Neutrophil (primary cell): Measurements from ENCODE around the gene ARHGEF1.

Experiments used
- H3K27ac ChIP-seq: fragments of 200-600 bp; sonication (generic); 2 replicates; pipeline ENCODE4 v1.5.1; 2016; ENCODE audit warnings: mild to moderate bottlenecking, moderate library complexity
- H3K27me3 ChIP-seq: fragments of 200-600 bp; sonication (generic); 2 replicates; pipeline ENCODE4 v1.6.0; 2016; ENCODE audit warnings: mild to moderate bottlenecking
- H3K36me3 ChIP-seq: fragments of 200-600 bp; sonication (generic); 2 replicates; pipeline ENCODE4 v1.5.1; 2017
- H3K4me1 ChIP-seq, 2 experiments: fragments of 200-600 bp in 1 of 2; sonication (generic) in 1 of 2; 1 replicate in 1 of 2; 2 replicates in 1 of 2; pipeline versions ENCODE4 v1.5.1 to v1.6.1; 2013 to 2016; ENCODE audit warnings: low read depth in 1 of 2, low read length in 1 of 2, mild to moderate bottlenecking in 1 of 2, moderate library complexity in 1 of 2; ENCODE audit not compliant: control insufficient read depth in 1 of 2, insufficient read depth in 1 of 2
- H3K4me3 ChIP-seq, 2 experiments: fragments of 200-600 bp in 1 of 2; sonication (generic) in 1 of 2; 1 replicate in 1 of 2; 2 replicates in 1 of 2; pipeline ENCODE4 v1.5.1; 2013 to 2016; ENCODE audit warnings: low read depth in 1 of 2, low read length in 1 of 2, mild to moderate bottlenecking in 1 of 2, moderate library complexity in 1 of 2
- H3K9me3 ChIP-seq: fragments of 200-600 bp; sonication (generic); 2 replicates; pipeline ENCODE4 v1.5.1; 2016
- CTCF ChIP-seq: fragments of 200-600 bp; sonication (generic); IDR thresholded peaks from 2 replicates; pipeline ENCODE4 v1.5.1; 2016; ENCODE audit warnings: antibody characterized with exemption

The ARHGEF1 gene

GRCh38 chr19:41845001-41845050 lies 38.2 kb upstream of the ARHGEF1 start, which contains the start of gene DMRTC2:
Gene DMRTC2, plus strand, starts transcription at chr19:41845042. Its CDS starts 2,387 bp downstream, at chr19:41847429.
- TF ChIP-seq CTCF = no peak
- Histone ChIP-seq H3K36me3 (no peaks in the 10 kb centered on the region), H3K27ac (no peak within 1 kb of the TSS), H3K4me1 (peaks cover 7 to 8% of the 10 kb centered on the region in 2 experiments), H3K27me3 (no peaks in the 10 kb centered on the region), H3K9me3 (no peaks in the 10 kb centered on the region), H3K4me3 (no peak within 1 kb of the TSS)

- Histone ChIP-seq H3K27me3 (no peaks in the 10 kb centered on the region), H3K9me3 (no peaks in the 10 kb centered on the region), H3K4me3 (no peak overlapping the region), H3K36me3 (no peaks in the 10 kb centered on the region), H3K4me1 (peaks cover 4 to 5% of the 10 kb centered on the region in 2 experiments), H3K27ac (no peak overlapping the region)
- no peak for TF ChIP-seq CTCF
Observed at GRCh38 chr19:41845051-41845590, 37.9 kb upstream of the ARHGEF1 start.

- Histone ChIP-seq H3K36me3 (no peaks in the 10 kb centered on the region), H3K4me3 (no peak overlapping the region), H3K27me3 (peaks cover 9% of the 10 kb centered on the region), H3K27ac (no peak overlapping the region), H3K4me1 (no peaks in the 10 kb centered on the region), H3K9me3 (no peaks in the 10 kb centered on the region)
- no peak for TF ChIP-seq CTCF
Observed at GRCh38 chr19:41847351-41848105, 35.5 kb upstream of the ARHGEF1 start.

- no peaks in the 10 kb centered on the region for H3K4me1 ChIP-seq
- H3K4me3 ChIP-seq = no peak overlapping the region
- H3K9me3 ChIP-seq = no peaks in the 10 kb centered on the region
- H3K36me3 ChIP-seq = no peaks in the 10 kb centered on the region
- TF ChIP-seq CTCF = no peak
- peaks cover 9% of the 10 kb centered on the region for H3K27me3 ChIP-seq
- H3K27ac ChIP-seq = no peak overlapping the region
Observed at GRCh38 chr19:41848666-41849065, 34.3 kb upstream of the ARHGEF1 start.

GRCh38 chr19:41849067-41849466 lies 33.9 kb upstream of the ARHGEF1 start:
- no peak for TF ChIP-seq CTCF

More at GRCh38 chr19:41849067-41849466, 33.9 kb upstream of the ARHGEF1 start:
- Histone ChIP-seq H3K36me3 (no peaks in the 10 kb centered on the region), H3K9me3 (no peaks in the 10 kb centered on the region), H3K4me3 (no peak overlapping the region), H3K4me1 (no peaks in the 10 kb centered on the region), H3K27ac (no peak overlapping the region), H3K27me3 (peaks cover 9% of the 10 kb centered on the region)
